ENCODE data around the gene PLEKHG5.

The PLEKHG5 gene, protein sequence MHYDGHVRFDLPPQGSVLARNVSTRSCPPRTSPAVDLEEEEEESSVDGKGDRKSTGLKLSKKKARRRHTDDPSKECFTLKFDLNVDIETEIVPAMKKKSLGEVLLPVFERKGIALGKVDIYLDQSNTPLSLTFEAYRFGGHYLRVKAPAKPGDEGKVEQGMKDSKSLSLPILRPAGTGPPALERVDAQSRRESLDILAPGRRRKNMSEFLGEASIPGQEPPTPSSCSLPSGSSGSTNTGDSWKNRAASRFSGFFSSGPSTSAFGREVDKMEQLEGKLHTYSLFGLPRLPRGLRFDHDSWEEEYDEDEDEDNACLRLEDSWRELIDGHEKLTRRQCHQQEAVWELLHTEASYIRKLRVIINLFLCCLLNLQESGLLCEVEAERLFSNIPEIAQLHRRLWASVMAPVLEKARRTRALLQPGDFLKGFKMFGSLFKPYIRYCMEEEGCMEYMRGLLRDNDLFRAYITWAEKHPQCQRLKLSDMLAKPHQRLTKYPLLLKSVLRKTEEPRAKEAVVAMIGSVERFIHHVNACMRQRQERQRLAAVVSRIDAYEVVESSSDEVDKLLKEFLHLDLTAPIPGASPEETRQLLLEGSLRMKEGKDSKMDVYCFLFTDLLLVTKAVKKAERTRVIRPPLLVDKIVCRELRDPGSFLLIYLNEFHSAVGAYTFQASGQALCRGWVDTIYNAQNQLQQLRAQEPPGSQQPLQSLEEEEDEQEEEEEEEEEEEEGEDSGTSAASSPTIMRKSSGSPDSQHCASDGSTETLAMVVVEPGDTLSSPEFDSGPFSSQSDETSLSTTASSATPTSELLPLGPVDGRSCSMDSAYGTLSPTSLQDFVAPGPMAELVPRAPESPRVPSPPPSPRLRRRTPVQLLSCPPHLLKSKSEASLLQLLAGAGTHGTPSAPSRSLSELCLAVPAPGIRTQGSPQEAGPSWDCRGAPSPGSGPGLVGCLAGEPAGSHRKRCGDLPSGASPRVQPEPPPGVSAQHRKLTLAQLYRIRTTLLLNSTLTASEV

GRCh38 chr1:6491480-6491962, at the start of gene PLEKHG5:
TSS of gene PLEKHG5 (minus strand) at chr1:6491667. CDS start at chr1:6477571, 14,096 bp downstream.
- no peak for DNase-seq (ENCODE audit: low read depth in 2 of 3, low spot score in 2 of 3)

GRCh38 chr1:6538956-6539355, 47.5 kb upstream of the PLEKHG5 start:
- no peak for DNase-seq (ENCODE audit: low read depth in 2 of 3, low spot score in 2 of 3)

GRCh38 chr1:6536291-6536690, 44.8 kb upstream of the PLEKHG5 start:
- DNase-seq (ENCODE audit: low read depth in 2 of 3, low spot score in 2 of 3): no peak

- DNase-seq (ENCODE audit: low read depth in 2 of 3, low spot score in 2 of 3): no peak
These were observed 43.7 kb upstream of the PLEKHG5 start for GRCh38 chr1:6535214-6535613.

GRCh38 chr1:6534248-6534822, 42.9 kb upstream of the PLEKHG5 start:
- DNase-seq (ENCODE audit: low read depth in 2 of 3, low spot score in 2 of 3): no peak

GRCh38 chr1:6531996-6532395, 40.5 kb upstream of the PLEKHG5 start:
- DNase-seq (ENCODE audit: low read depth in 2 of 3, low spot score in 2 of 3): no peak

- no peak for DNase-seq (ENCODE audit: low read depth in 2 of 3, low spot score in 2 of 3)
These were observed 39.2 kb upstream of the PLEKHG5 start for GRCh38 chr1:6530504-6531160.

- DNase-seq (ENCODE audit: low read depth in 2 of 3, low spot score in 2 of 3): no peak
These were observed 37.0 kb upstream of the PLEKHG5 start for GRCh38 chr1:6528492-6528891.

DNA sequence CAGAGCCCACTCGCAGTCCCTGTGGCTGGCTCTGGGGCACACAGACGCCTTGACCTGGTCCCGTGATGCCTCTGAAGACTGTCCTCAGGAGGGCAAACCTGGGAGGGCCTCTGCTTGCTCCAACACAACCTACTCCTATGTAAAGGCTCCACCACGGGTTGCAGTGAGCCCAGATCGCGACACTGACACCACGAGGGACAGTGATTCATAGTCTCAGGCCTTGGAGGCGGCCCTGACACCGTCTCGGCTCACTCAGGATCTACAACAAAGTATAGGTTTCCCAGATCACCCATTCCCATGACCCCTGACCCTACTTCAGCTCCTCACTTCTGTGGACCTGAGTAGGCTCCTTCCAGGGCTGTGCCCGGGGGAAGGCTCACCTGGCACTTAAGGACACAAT, 34.8 kb upstream of the PLEKHG5 start:
- DNase-seq (ENCODE audit: low read depth in 2 of 3, low spot score in 2 of 3): no peak

DNA sequence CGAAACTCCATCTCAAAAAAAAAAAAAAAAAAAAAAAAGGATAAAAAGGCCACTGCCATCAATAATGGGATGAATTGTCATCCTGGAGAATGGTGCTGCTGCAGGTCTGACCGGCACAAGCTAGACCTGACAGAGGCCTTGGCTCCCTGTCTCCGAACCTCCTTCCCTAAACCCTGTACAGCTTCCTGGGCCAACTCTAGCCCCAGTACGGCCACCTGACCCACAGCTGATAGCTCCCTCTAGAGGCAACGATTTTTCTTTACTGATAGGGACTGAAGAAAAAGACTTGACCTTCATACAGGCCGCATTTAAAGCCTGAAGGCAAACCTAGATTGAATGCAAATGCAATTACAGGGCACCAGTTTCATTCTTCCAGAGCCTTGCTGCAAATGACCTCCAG, 32.1 kb upstream of the PLEKHG5 start:
- no peak for DNase-seq (ENCODE audit: low read depth in 2 of 3, low spot score in 2 of 3)

DNA sequence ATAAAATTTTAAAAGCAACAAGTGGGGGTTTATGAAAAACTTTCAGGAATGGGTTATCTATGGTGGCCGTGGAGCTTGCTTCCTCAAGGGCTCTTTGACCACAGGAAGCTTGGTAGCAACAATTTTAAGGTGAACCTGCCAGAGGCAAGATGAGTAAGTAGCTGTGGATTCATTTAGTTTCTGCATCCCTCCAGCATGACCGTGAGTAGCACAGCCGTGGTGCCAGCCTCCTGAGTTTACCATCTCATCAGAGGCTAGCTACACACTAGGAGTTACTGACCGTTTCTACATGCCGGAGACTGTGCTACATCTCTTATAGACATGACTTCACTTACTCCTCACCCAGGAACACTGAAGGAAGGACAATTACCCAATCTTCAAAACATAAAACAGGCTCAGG, 30.1 kb upstream of the PLEKHG5 start:
- DNase-seq (ENCODE audit: low read depth in 2 of 3, low spot score in 2 of 3): no peak

DNA sequence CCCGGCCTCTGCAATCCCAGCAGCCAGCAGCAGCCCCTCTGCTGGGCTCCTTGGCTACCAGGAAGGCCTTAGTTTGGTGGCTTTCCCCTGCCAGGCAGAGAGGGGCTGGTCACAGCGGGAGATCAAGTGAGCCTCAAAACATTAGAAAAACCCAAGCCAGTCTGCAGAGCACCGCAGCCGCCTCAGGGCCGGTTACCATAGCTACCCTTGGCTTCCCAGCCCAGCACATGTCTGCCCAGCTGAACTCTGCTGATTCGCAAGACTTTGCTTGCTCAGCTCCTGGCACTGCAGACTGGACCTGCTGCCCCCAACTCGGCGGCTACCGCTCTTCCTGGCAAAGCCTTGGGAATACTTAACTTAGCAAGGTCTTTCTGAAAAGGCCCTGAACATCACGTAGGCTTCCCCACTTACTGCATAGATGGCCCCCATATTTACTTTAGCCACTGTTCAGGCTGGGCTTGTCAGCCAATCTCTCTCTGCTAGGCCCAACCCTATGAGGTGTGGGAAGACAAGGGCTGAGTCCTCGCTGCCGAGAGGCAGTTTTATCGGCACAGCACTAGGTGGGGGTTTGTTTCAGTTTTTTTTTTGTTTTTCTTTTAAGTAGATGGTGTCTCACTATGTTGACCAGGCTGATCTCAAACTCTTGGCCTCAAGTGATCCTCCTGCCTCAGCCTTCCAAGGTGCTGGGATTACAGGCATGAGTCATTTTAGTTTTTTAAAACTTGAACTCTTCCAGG, 28.6 kb upstream of the PLEKHG5 start:
- DNase-seq (ENCODE audit: low read depth in 2 of 3, low spot score in 2 of 3): no peak

- no peak for DNase-seq (ENCODE audit: low read depth in 2 of 3, low spot score in 2 of 3)
These were observed 28.0 kb upstream of the PLEKHG5 start for GRCh38 chr1:6519491-6519934.

GRCh38 chr1:6517435-6517851, 26.0 kb upstream of the PLEKHG5 start:
- DNase-seq (ENCODE audit: low read depth in 2 of 3, low spot score in 2 of 3): no peak

DNA sequence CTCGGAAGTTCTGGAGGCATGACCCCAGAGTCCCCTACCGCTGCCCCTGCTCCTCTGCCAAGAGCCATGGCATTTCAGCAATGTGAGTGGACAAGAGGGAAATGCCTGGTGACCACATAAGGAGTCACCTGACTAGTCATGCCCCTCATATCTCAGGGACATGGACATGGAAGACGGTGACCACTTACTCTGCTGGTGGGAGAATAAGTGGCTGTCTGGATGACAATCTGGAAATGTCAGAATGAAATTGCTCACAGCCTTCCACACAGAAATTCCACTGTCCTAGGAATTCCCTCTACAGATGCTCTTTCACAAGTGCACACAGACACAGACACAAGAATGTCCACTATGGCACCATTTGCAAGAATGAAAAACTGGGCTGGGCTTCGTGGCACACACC, 24.3 kb upstream of the PLEKHG5 start:
- DNase-seq (ENCODE audit: low read depth in 2 of 3, low spot score in 2 of 3): no peak

- DNase-seq (ENCODE audit: low read depth in 2 of 3, low spot score in 2 of 3): no peak
These were observed 21.9 kb upstream of the PLEKHG5 start for GRCh38 chr1:6513320-6513801.

- DNase-seq (ENCODE audit: low read depth in 2 of 3, low spot score in 2 of 3): no peak
These were observed 21.4 kb upstream of the PLEKHG5 start for GRCh38 chr1:6512908-6513280.

DNA sequence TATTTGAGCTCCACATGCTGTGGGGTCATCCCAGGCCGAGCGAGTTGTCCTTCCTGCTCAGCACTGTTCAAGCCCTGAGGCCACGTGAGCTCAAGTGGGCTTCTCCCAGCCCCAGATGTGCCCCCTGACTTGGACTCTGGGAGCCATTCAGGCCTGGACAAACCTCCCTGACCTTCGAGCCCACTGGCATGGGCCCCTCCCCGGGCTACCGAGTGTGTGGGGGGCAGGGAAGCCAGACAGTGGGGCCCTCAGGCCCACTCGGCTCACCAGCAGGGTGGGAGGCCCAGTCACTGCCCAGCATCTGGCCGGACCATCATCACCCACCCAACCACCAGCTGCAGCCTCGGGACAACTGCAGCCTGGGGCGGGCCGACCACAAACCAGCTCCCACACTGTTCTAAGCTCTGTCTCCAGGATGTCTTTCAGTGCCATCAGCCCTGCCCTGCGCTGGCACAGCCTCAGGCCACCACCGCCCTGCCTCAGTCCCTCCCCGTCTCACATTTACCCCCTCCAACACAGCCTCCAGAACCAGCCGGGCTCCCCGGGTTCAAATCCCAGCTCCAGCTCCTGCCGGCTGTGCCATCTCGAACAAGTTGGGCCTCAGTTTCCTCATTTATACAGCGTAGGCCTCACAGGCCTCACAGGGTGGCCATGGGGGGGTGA, 20.9 kb upstream of the PLEKHG5 start:
- no peak for DNase-seq (ENCODE audit: low read depth in 2 of 3, low spot score in 2 of 3)

DNA sequence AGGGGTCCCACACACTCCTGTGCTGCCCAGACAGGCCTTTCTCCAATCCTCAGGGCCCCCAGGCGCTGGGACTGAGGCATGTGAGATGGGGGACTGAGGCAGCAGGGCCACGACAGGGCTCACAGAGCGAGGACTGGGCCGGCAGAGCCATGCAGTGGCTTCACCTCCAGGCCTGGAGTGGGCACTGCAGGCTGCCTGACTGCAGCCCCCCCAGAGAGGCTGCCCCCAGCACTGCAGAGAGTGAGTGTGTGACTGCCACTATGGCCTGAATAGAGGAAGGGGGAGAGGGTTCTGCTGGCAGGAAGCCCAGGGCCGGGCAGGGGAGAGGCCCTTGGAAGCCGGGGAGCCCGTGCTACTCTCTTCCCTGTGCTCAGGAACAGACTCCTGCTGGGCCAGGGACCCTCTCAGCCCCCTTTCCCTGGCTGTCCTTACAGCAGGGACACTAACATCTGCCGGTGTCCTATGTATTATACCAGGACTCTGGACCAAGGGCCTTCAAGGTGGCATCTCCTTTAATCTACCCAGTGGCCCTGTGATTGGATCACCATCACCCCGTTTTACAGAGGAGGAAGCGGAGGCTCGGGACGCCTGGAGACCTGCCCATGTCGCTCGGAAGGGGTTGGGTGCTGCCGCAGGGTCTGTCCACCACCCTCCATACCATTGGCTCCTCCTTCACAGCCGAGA, 20.2 kb upstream of the PLEKHG5 start:
- no peak for DNase-seq (ENCODE audit: low read depth in 2 of 3, low spot score in 2 of 3)
